ENCODE data around the gene ADAMTSL3.

The ADAMTSL3 gene

DNA sequence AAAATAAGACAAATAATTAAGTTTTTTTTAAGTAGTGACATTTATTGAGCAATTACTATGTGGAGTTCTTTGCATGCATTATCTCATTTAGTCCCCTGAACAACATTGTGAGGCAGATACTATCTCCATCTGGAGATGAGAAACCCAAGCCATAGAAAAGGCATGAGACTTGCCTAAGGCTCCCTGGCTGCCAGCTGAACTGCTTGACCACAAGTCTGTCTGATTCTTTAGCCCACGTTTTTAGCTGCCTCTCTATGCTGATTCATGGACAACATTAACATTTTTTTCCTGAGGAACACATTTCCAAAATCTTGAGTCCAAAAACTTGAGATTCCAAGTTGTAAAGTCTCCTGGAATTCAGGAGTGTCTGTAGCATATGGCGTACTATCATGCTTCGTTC lies 318.1 kb downstream of the ADAMTSL3 start:
- DNase-seq (ENCODE audit: low read depth): no peak

DNA sequence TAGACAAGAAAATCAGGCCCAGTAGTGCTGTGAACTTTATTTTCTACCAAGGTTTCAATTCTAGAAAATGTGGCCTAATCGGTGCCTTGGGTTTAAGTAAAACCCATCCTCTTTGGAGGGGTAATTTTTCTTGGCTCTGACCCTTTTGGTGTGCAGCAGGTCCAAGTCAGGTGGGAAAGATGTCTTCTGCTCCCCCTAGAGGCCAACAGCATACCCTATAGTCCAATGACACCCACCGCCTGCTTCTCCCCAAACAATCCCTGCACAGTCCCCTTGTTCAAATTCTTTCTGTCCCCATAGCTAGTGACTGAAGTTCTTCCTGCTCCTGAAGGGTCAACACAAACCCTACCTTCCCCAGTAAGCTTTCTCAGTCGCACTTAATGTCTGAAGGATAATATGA lies 319.9 kb downstream of the ADAMTSL3 start:
- no peak for DNase-seq (ENCODE audit: low read depth)

- no peak for DNase-seq (ENCODE audit: low read depth)
Measured at GRCh38 chr15:83977992-83978391, 324.1 kb downstream of the ADAMTSL3 start.

GRCh38 chr15:83978588-83978987 lies 324.7 kb downstream of the ADAMTSL3 start:
- DNase-seq (ENCODE audit: low read depth): no peak

- DNase-seq (ENCODE audit: low read depth): no peak
Measured at GRCh38 chr15:83980637-83981036, 326.7 kb downstream of the ADAMTSL3 start.

DNA sequence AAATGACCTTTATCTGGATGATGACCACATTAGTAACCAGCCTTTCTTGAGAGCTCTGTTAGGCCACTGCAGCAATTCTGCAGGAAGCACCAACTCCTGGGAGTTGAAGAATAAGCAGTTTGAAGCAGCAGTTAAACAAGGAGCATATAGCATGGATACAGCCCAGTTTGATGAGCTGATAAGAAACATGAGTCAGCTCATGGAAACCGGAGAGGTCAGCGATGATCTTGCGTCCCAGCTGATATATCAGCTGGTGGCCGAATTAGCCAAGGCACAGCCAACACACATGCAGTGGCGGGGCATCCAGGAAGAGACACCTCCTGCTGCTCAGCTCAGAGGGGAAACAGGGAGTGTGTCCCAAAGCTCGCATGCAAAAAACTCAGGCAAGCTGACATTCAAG lies 328.8 kb downstream of the ADAMTSL3 start:
- DNase-seq (ENCODE audit: low read depth): no peak

DNA sequence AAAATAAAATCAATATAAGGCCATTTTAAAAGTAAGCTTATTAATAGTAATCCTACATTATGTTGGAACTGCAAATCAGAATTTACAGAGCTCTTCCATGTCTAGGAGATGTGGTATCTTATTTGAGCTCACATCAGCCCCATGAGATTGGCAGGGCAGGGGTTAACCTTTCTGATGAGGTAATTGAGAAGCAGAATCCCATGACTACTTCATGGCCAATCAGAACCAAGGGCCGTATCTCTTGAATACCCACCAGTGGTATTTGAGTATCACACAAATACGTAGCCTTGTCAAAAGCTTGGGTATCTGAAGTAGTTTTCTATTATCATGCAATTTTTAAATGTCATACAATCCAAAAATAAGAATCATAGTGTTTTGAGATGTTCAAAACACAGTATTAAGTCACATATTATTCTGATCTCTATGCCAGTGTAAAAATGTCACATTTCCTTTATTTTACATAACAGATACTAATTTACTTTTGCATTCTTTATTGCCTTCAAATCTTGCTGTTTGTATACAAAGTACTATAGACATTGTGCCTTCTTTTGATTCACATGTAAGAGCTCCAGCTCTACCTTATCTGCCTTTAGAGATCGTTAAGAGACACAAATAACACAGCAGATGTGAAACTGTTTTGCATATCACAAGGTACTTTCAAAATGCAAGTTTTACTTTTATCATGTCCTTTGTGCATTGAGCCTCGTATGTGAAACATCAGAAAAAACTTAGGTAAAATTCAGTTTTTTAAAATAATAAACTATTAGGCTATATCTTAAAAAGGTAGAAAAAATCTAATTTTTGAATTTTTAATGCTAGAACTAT lies 329.9 kb downstream of the ADAMTSL3 start:
- DNase-seq (ENCODE audit: low read depth): no peak

DNA sequence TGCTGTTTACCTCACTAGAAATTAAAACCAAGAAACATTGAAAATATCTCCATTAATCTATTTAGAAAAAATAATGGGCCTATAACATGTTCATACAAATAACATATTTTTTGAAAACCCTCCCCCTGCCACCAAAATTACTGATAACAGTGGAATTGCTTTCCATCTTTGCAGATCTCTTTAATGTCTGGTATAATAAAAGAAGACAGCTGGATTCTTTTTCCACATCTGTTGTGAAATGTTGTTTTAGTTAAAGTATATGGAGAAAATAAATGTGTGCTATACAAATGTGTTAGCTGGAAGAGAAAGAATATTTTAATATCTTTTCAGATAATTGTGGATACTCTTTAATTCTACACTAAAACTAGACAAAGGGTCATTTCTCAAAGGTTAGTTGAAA lies 330.7 kb downstream of the ADAMTSL3 start:
- no peak for DNase-seq (ENCODE audit: low read depth)

DNA sequence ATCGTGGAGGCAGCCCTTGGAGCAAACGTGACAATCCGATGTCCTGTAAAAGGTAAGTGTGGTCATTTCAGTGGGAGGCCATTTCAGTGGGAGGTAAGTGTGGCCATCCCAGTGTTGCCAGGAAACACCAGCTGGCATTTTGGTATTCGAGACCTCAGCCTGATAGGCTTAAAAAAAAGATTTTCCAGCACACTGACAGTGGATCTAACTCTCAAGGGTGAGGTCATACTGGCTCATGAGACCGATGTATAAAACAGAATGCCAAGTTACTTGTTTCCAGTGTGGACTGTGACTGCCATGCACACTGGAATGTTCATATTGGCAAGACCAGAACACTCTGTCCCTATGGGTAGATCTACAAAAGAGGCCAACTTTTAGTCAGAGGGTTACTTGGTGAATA lies 337.2 kb downstream of the ADAMTSL3 start:
- no peak for DNase-seq (ENCODE audit: low read depth)

- DNase-seq (ENCODE audit: low read depth): no peak
Measured at GRCh38 chr15:83992324-83993031, 338.6 kb downstream of the ADAMTSL3 start.

GRCh38 chr15:83993591-83993990 lies 339.7 kb downstream of the ADAMTSL3 start:
- DNase-seq (ENCODE audit: low read depth): no peak

DNA sequence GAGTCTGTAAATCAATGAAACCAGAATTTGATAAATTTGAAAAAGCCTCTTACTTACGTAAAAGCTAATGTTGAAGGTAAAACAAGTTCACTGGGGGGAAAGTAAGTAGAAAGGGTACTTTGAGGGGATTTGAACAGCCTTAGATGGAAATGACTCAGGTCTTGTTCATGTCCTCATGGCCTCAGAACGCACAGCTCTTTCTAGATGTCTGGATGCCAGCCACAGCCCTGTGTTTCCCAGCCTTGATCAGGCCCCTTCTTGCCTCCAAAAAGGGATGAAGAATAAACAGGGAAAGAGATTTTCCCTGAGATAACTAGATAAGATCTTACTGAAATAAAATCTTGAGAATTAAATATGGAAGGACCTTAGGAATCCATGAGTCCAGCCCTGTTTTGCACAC lies 344.6 kb downstream of the ADAMTSL3 start:
- DNase-seq (ENCODE audit: low read depth): no peak

DNA sequence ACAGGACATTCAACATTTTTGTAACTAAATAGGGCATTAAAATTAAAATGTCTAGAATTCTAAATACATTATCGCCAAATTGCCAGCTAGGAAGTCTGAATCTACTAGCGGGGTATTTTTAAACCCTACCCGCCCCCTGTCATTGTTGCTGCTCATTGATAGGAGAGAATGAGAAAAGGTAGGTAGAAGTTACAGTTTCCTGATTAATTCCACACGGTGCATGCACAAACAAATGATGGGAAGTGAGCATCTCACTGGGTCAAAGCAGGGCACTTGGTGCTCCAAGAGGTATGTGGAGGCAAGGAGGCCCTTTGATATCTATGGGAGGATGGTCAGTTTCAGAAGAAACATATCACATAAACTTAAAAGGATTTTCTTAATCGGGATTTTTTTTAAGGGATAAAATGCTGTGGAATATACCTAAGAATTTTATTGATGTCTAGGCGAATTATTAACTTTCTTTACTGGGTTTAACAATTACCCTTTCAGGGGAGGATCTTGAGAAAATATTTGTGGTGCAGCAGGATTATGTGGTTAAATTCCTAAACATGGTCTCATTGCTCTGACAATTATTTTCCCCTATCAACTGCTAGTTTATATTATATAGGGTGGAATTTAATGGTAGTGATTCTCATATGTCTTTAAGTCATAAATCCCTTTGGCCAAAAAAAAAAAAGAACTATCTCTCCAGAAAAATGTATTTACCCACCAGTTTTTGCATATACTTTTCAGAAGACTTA lies 345.6 kb downstream of the ADAMTSL3 start:
- DNase-seq (ENCODE audit: low read depth): peak; percentile 9

DNA sequence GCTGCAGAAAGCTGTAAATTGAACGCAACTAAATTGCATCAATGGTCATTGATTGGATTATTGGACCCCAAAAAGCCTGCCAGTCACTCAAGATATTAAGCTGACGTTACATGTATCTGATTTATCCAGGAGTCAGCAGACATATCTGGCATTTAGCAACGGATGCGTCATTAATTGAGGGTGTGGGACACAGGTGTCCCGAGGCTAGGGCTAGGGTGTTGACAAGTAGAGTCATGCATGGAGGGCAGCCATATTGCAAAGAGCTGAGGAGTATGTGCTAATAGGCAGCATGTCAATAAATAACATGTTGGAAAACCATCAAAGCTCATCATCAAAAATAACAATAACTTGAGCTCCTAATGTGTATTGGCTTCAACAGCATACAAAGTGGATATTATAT lies 347.1 kb downstream of the ADAMTSL3 start:
- no peak for DNase-seq (ENCODE audit: low read depth)

DNA sequence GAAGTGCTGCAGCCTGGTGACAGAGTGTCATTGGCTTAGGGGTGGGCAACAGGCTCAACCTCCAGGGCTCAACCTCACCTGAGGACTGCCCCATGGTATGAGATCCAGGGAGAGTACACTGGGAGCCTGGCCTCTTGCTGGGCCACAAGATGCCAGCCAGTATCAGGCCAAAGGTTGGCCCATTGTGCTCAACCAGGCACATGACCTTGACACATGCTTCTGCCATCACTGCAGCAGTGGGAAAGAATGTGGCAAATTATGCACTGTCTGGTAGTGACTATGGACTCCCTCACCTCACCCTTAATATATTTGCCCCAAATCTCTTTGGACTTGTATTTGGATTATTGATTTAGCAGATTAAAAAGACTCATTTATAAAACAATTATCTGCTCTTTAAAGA lies 347.7 kb downstream of the ADAMTSL3 start:
- DNase-seq (ENCODE audit: low read depth): no peak

DNA sequence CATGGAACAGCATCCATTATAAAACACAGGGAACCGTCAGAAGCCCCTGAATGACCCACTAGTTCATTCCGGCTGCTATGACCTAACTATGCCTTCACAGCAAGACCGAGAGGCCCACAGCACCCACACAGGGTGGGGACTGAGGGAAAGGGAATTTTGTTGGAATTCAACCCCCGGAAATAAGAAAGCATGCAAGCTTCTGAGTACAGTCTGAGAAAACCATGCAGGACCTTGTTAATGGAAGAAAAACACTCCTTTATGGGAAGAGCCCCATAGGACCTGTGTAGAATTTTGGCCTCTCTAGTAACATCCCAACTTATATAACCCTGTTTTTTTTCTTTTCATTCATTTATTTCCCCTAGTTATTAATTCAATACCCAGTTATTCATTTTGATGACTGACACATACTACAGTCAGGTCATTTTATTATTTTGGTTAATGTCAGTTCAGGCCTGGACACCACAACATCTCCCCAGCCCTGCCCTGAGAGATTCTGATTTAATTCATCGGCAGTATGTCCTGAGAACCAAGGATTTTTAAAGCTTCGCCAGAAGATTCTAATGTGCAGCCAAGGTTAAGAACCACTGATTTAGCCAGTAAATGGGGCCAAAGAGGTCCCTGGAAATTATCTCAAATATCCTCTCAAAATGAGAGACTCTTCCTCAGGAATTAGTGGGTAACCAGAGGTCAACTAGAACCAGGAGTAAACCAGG lies 350.0 kb downstream of the ADAMTSL3 start:
- no peak for DNase-seq (ENCODE audit: low read depth)

- no peak for DNase-seq (ENCODE audit: low read depth)
Measured at GRCh38 chr15:84006421-84006820, 352.5 kb downstream of the ADAMTSL3 start.

DNA sequence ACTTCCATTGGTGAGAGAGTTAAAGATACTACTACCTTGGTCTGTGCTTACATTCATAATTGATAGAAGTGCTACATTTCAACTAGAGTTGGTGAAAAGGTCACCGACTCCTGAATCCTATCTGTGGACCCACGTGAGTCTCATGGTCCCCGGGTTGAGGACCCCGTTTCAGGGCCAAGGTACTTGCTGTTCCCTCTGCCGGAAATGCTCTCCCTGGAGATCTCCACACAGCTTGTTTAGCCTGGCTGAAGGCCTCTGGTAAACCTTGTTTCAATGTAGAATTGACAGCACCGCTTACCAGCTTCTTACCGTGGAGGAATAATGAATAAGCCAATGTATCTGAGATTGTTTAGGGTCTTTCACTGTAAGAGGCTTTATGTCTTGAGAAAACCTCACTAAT lies 355.7 kb downstream of the ADAMTSL3 start:
- no peak for DNase-seq (ENCODE audit: low read depth)

- no peak for DNase-seq (ENCODE audit: low read depth)
Measured at GRCh38 chr15:84010246-84010645, 356.3 kb downstream of the ADAMTSL3 start.

DNA sequence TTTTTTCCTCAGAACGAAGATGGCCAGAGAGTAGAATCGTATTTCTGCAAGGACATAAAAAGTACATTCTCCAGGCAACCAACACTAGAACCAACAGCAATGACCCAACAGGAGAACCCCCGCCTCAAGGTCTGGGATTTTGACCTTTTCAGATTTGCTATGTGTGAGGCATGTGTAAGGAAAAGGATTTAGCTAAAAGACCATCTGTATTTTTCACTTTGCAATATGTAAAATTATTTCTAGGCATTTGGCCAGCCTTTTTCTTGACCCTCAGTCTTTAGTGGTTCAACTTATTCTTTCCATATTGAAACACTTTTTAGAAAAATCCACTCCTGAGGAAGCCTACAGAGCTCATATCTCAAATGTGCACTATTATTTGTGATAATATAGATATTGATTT lies 362.4 kb downstream of the ADAMTSL3 start:
- DNase-seq (ENCODE audit: low read depth): no peak

DNA sequence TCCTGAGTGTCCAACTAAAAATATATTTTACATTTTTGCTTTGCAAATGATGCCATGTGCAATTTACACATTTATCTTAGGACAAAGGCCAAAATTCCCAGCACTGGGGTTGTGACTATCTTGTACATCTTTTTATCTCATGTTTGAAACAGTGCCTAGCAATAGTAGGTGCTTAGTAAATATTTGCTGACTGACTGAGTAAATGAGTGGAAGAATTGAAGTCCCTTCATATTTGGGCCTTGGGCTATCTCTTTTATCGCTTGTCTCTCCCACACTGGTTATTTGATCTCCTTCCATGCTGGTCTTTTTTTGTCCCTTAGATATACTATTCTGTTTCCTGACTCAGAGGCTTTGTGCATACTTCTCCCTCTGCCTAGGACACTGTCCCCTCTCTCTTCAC lies 368.6 kb downstream of the ADAMTSL3 start:
- no peak for DNase-seq (ENCODE audit: low read depth)

- no peak for DNase-seq (ENCODE audit: low read depth)
Measured at GRCh38 chr15:84023636-84024035, 369.7 kb downstream of the ADAMTSL3 start.
